ENCODE results near the gene ITIH5. TPM values are rescaled to one million over a fixed set of nuclear protein-coding genes. Genes with fewer than 3 reads are reported as not detected.

The ITIH5 gene
- total RNA-seq, 2 experiments from 2014 or later: not detected

DNA sequence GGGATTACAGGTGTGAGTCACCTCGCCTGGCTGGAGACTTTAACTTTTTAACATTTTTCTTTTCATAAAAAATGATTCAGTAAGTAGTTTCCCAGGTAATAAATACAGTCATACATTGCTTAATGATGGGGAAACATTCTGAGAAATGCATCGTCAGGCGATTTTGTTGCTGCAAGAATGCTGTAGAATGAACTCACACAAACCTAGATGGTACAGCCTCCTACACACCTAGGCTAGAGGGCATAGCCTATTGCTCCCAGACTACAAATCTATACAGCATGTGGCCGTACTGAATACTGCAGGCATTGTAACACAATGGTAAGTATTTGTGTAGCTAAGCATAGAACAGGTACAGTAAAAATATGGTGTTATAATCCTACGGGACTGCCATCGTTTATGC, 147.4 kb downstream of the ITIH5 start:
- H2AFZ ChIP-seq (ENCODE audit: low read length): no peak overlapping the region
- no peaks in the 10 kb centered on the region for H3K36me3 ChIP-seq (ENCODE audit: insufficient read depth, low read length)
- H3K9me3 ChIP-seq (ENCODE audit: low read length): no peaks in the 10 kb centered on the region
- TF ChIP-seq, protein P1, sequence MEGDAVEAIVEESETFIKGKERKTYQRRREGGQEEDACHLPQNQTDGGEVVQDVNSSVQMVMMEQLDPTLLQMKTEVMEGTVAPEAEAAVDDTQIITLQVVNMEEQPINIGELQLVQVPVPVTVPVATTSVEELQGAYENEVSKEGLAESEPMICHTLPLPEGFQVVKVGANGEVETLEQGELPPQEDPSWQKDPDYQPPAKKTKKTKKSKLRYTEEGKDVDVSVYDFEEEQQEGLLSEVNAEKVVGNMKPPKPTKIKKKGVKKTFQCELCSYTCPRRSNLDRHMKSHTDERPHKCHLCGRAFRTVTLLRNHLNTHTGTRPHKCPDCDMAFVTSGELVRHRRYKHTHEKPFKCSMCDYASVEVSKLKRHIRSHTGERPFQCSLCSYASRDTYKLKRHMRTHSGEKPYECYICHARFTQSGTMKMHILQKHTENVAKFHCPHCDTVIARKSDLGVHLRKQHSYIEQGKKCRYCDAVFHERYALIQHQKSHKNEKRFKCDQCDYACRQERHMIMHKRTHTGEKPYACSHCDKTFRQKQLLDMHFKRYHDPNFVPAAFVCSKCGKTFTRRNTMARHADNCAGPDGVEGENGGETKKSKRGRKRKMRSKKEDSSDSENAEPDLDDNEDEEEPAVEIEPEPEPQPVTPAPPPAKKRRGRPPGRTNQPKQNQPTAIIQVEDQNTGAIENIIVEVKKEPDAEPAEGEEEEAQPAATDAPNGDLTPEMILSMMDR (conservative IDR thresholded peaks at IDR 0.05; ENCODE audit: low read length): peak; percentile 32; the same call in 1 of the 2 replicates
- no peak for TF ChIP-seq EZH2phosphoT487 (IDR thresholded peaks at IDR 0.05; ENCODE audit: borderline replicate concordance, low read depth, low read length)
- no peaks in the 10 kb centered on the region for H3K79me2 ChIP-seq (ENCODE audit: insufficient read depth, low read depth, low read length)
- no peak overlapping the region for H3K27ac ChIP-seq (ENCODE audit: low read depth, low read length, poor library complexity, severe bottlenecking)
- intact Hi-C loops (cut with micrococcal nuclease; ENCODE audit: unreplicated experiment): no loop called here
- ChIA-PET POLR2A (no interaction called here), CTCF (ENCODE audit: unreplicated experiment) (no interaction called here)
- no peaks in the 10 kb centered on the region for H4K20me1 ChIP-seq (ENCODE audit: insufficient read depth, low read length)
- no peak overlapping the region for H3K4me3 ChIP-seq (ENCODE audit: low read depth, low read length, poor library complexity, severe bottlenecking)
- no peaks in the 10 kb centered on the region for H3K9me2 ChIP-seq (ENCODE audit: insufficient read depth, low read length)
- no TSS peak for BruUV-seq (replicated peaks)
- H3K4me2 ChIP-seq (ENCODE audit: low read length): no peak overlapping the region
- H3K4me1 ChIP-seq (ENCODE audit: insufficient read depth, low read length, poor library complexity, severe bottlenecking): peaks cover 14% of the 10 kb centered on the region
- DNase-seq (ENCODE audit: low spot score): no peak

DNA sequence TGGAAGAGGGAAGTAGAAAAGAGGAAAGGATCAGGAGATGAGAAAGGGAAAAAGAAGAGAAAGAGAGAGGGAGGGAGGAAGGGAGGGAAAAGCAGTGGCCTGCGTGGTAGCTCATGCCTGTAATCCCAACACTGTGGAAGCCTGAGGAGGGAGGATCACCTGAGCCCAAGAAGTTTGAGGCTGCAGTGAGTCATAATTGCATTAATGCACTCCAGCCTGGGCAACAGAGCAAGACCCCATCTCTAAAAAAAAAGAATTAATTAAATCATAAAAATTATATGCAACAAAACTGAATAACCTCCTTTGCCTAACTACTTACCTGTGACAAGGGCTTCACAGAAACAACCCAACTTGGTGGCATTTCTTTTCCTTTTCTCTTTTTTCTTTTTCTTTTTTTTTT, 148.1 kb downstream of the ITIH5 start:
- H3K9me2 ChIP-seq (ENCODE audit: insufficient read depth, low read length): no peaks in the 10 kb centered on the region
- ChIA-PET CTCF (ENCODE audit: unreplicated experiment) (no interaction called here), POLR2A (no interaction called here)
- H3K27ac ChIP-seq (ENCODE audit: low read depth, low read length, poor library complexity, severe bottlenecking): no peak overlapping the region
- no peak overlapping the region for H2AFZ ChIP-seq (ENCODE audit: low read length)
- intact Hi-C loops (cut with micrococcal nuclease; ENCODE audit: unreplicated experiment): no loop called here
- no peak overlapping the region for H3K4me2 ChIP-seq (ENCODE audit: low read length)
- H3K4me1 ChIP-seq (ENCODE audit: insufficient read depth, low read length, poor library complexity, severe bottlenecking): peaks cover 15% of the 10 kb centered on the region
- no peak overlapping the region for H3K4me3 ChIP-seq (ENCODE audit: low read depth, low read length, poor library complexity, severe bottlenecking)
- no peaks in the 10 kb centered on the region for H3K79me2 ChIP-seq (ENCODE audit: insufficient read depth, low read depth, low read length)
- H4K20me1 ChIP-seq (ENCODE audit: insufficient read depth, low read length): no peaks in the 10 kb centered on the region
- no peaks in the 10 kb centered on the region for H3K9me3 ChIP-seq (ENCODE audit: low read length)
- H3K36me3 ChIP-seq (ENCODE audit: insufficient read depth, low read length): no peaks in the 10 kb centered on the region
- no TSS peak for BruUV-seq (replicated peaks)
- TF ChIP-seq, protein P1 (conservative IDR thresholded peaks at IDR 0.05; ENCODE audit: low read length): no peak
- no peak for TF ChIP-seq EZH2phosphoT487 (IDR thresholded peaks at IDR 0.05; ENCODE audit: borderline replicate concordance, low read depth, low read length)
- DNase-seq (ENCODE audit: low spot score): no peak

DNA sequence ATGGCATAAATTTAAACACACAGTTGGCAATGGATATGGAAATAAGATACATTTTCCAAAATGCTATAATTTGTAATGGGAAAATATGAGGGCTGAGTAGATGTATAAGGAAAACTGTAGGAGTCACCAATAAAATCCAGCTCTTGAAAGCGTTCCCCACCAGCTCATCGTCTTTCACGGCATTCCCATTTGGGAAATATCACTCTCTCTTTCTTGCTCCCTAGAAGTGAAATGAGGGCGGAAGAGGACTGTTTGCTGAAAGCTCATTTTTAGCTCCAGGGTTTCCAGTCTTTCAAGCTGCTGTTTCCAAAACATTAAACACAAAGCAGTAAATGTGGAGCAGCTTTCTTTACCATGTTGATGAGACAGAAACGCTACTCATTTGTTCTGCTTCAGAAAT, 151.3 kb downstream of the ITIH5 start:
- no peak for DNase-seq (ENCODE audit: low spot score)
- no TSS peak for BruUV-seq (replicated peaks)
- Histone ChIP-seq H3K79me2 (ENCODE audit: insufficient read depth, low read depth, low read length) (no peaks in the 10 kb centered on the region), H3K27ac (ENCODE audit: low read depth, low read length, poor library complexity, severe bottlenecking) (no peak overlapping the region), H3K9me2 (ENCODE audit: insufficient read depth, low read length) (no peaks in the 10 kb centered on the region), H3K4me1 (ENCODE audit: insufficient read depth, low read length, poor library complexity, severe bottlenecking) (peaks cover 27% of the 10 kb centered on the region), H4K20me1 (ENCODE audit: insufficient read depth, low read length) (no peaks in the 10 kb centered on the region), H3K9me3 (ENCODE audit: low read length) (peaks cover 7% of the 10 kb centered on the region; the same call in 1 of the 2 replicates), H3K4me2 (ENCODE audit: low read length) (no peak overlapping the region), H3K36me3 (ENCODE audit: insufficient read depth, low read length) (peaks cover 6% of the 10 kb centered on the region; the same call in 1 of the 2 replicates), H2AFZ (ENCODE audit: low read length) (no peak overlapping the region; the same call in 1 of the 2 replicates), H3K4me3 (ENCODE audit: low read depth, low read length, poor library complexity, severe bottlenecking) (no peak overlapping the region)
- intact Hi-C loops (cut with micrococcal nuclease; ENCODE audit: unreplicated experiment): no loop called here
- CTCF ChIA-PET (ENCODE audit: unreplicated experiment): interaction anchor here (0.6 kb wide), 1 partner anchor 23 kb away, joined by 4 read pairs; no protein-coding TSS in a partner anchor
- POLR2A ChIA-PET: no interaction called here
- TF ChIP-seq, protein P1 (conservative IDR thresholded peaks at IDR 0.05; ENCODE audit: low read length): no peak
- TF ChIP-seq EZH2phosphoT487 (IDR thresholded peaks at IDR 0.05; ENCODE audit: borderline replicate concordance, low read depth, low read length): no peak

Data from OCI-LY7 (cell line).